SU-DHL-6 (cell line): Measurements from ENCODE around the gene ARMS2.

Experiments used
- CTCF ChIP-seq: fragments of 200-600 bp; sonication (generic); IDR thresholded peaks from one replicate; pipeline ENCODE4 v1.5.1; 2017; ENCODE audit warnings: antibody characterized with exemption, mild to moderate bottlenecking, low read length, moderate library complexity; ENCODE audit not compliant: insufficient read depth, poor library complexity, severe bottlenecking
- EZH2phosphoT487 ChIP-seq: fragments of 200-600 bp; sonication (generic), shearing (Covaris generic); conservative IDR thresholded peaks from 2 replicates; pipeline ENCODE4 v1.6.1; 2018; ENCODE audit warnings: mild to moderate bottlenecking, antibody characterized with exemption, low read length, moderate library complexity, mixed read lengths

- no peak for TF ChIP-seq CTCF
- no peak for TF ChIP-seq EZH2phosphoT487
Measured at GRCh38 chr10:122505011-122505410, 50.6 kb downstream of the ARMS2 start.
